Measurements from ENCODE around the gene FAM222B. TPM values are rescaled to one million over a fixed set of nuclear protein-coding genes. Genes with fewer than 3 reads are reported as not detected.
A peak's percentile ranks its signal among the peaks of the same experiment; 100 is the strongest.
"Not testable (repeated sequence)": the region's sequence is repeated elsewhere in the genome, so short reads cannot be mapped to it uniquely, and the experiment has no call there.

Gene FAM222B
- polyA plus RNA-seq, 2 of the 4 experiments (the other 2 are of a cell fraction) = 10.7 to 15.6 TPM

- peak overlapping the region; percentile 85 for H3K4me2 ChIP-seq
- FAIRE-seq (peak; percentile 7), DNase-seq (ENCODE audit: low read depth in 1 of 2, low spot score in 1 of 2) (peak in 1 of 2 experiments; percentile 42), ATAC-seq (peak; percentile 29 to 45; a peak in 5 of 6 replicates)
- TF ChIP-seq SREBF2 (IDR thresholded peaks at IDR 0.05) (no peak), POLR2A (IDR thresholded peaks at IDR 0.05; ENCODE audit: low read length) (no peak), GATA3 (IDR thresholded peaks at IDR 0.05; ENCODE audit: borderline replicate concordance) (no peak), ZNF302 (CRISPR knock-in tag; IDR thresholded peaks at IDR 0.05) (no peak), POLR2AphosphoS2 (conservative IDR thresholded peaks at IDR 0.05; ENCODE audit: low read length) (no peak), USF2 (IDR thresholded peaks at IDR 0.05) (no peak), CHD4 (IDR thresholded peaks at IDR 0.05; ENCODE audit: borderline replicate concordance) (no peak), RARB (CRISPR knock-in tag; IDR thresholded peaks at IDR 0.05) (no peak), PHF8 (IDR thresholded peaks at IDR 0.05; ENCODE audit: borderline replicate concordance, low read depth) (no peak), RCOR1 (IDR thresholded peaks at IDR 0.05; ENCODE audit: low read depth, low read length) (no peak), CHD2 (IDR thresholded peaks at IDR 0.05; ENCODE audit: low read length, partially characterized antibody) (no peak)
- TF ChIP-seq, protein P1, sequence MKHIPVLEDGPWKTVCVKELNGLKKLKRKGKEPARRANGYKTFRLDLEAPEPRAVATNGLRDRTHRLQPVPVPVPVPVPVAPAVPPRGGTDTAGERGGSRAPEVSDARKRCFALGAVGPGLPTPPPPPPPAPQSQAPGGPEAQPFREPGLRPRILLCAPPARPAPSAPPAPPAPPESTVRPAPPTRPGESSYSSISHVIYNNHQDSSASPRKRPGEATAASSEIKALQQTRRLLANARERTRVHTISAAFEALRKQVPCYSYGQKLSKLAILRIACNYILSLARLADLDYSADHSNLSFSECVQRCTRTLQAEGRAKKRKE (CRISPR knock-in tag; IDR thresholded peaks at IDR 0.05; ENCODE audit: low read depth) = no peak
- TF ChIP-seq, protein P2, sequence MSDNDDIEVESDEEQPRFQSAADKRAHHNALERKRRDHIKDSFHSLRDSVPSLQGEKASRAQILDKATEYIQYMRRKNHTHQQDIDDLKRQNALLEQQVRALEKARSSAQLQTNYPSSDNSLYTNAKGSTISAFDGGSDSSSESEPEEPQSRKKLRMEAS (IDR thresholded peaks at IDR 0.05) = no peak
- H3K4me3 ChIP-seq = peak overlapping the region; percentile 82
- no peaks in the 10 kb centered on the region for H3K9me3 ChIP-seq
- ChIA-PET POLR2A (interaction anchor here (0.6 to 1.6 kb wide), 8 partner anchors 10 to 122 kb away, joined by 3 to 7 read pairs (median 5); partner anchors contain the start of gene RPL23A), CTCF (interaction anchor here (0.7 to 7.1 kb wide), 15 partner anchors 9 to 338 kb away, joined by 3 to 58 read pairs (median 5); partner anchors contain the start of genes DHRS13, MYO18A and TLCD1)
- peaks cover 11% of the 10 kb centered on the region; the same call in 1 of the 3 replicates for H3K4me1 ChIP-seq
- 6% methylated on average over 6 of the region's 6 CpGs for WGBS (ENCODE audit: missing lambda C conversion rate)
- H3K27ac ChIP-seq = peak overlapping the region; percentile 82 to 92
These were observed 699 bp downstream of the FAM222B start for GRCh38 chr17:28841901-28842281.

DNA sequence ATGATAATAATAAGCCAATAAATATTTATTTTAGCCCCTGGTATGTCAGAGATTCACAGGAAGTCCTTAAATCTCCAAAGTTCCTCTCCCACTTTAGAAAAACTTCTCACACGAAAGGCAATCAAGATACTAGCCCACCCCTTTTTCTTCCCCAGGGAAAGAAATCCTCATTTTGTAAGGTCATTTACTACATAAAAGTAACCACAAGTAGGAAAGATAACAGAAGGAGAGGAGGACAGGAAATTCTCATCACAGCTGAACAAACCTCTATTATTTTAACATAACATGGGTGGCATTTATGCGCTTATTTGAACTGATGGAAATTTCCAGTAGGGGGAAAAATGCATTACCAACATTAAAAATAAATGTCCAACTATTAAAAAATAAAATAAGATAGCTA is 3.4 kb downstream of the FAM222B start:
- H3K27ac ChIP-seq = no peak overlapping the region
- no peak overlapping the region for H3K4me3 ChIP-seq
- H3K9me3 ChIP-seq = no peaks in the 10 kb centered on the region
- peaks cover 11% of the 10 kb centered on the region; the same call in 1 of the 3 replicates for H3K4me1 ChIP-seq
- TF ChIP-seq NPAS2 (CRISPR knock-in tag; IDR thresholded peaks at IDR 0.05; ENCODE audit: borderline replicate concordance) = no peak
- TF ChIP-seq ZSCAN20 (CRISPR knock-in tag; IDR thresholded peaks at IDR 0.05) = no peak
- no peak for TF ChIP-seq POLR2AphosphoS2 (conservative IDR thresholded peaks at IDR 0.05; ENCODE audit: low read length)
- no peak for TF ChIP-seq MAZ (IDR thresholded peaks at IDR 0.05; ENCODE audit: borderline replicate concordance, low read depth, low read length)
- no peak for TF ChIP-seq CBX8 (IDR thresholded peaks at IDR 0.05)
- no peak for TF ChIP-seq RCOR1 (IDR thresholded peaks at IDR 0.05; ENCODE audit: low read depth, low read length)
- no peak for TF ChIP-seq ZNF302 (CRISPR knock-in tag; IDR thresholded peaks at IDR 0.05)
- TF ChIP-seq EHMT2 (IDR thresholded peaks at IDR 0.05; ENCODE audit: low read depth) = no peak
- no peak for TF ChIP-seq GATA3 (IDR thresholded peaks at IDR 0.05; ENCODE audit: borderline replicate concordance)
- no peak for TF ChIP-seq SREBF2 (IDR thresholded peaks at IDR 0.05)
- no peak for TF ChIP-seq CHD2 (IDR thresholded peaks at IDR 0.05; ENCODE audit: low read length, partially characterized antibody)
- DNase-seq (ENCODE audit: low read depth in 1 of 2, low spot score in 1 of 2) = no peak
- ChIA-PET CTCF (interaction anchor here (0.8 to 1.3 kb wide), 4 partner anchors 11 to 81 kb away, joined by 3 to 4 read pairs (median 3); no protein-coding TSS in a partner anchor), POLR2A (no interaction called here)
- ATAC-seq = no peak
- 88% methylated on average over 2 of the region's 2 CpGs for whole genome bisulfite sequencing (ENCODE audit: missing lambda C conversion rate)
- H3K4me2 ChIP-seq = no peak overlapping the region
- FAIRE-seq = no peak

DNA sequence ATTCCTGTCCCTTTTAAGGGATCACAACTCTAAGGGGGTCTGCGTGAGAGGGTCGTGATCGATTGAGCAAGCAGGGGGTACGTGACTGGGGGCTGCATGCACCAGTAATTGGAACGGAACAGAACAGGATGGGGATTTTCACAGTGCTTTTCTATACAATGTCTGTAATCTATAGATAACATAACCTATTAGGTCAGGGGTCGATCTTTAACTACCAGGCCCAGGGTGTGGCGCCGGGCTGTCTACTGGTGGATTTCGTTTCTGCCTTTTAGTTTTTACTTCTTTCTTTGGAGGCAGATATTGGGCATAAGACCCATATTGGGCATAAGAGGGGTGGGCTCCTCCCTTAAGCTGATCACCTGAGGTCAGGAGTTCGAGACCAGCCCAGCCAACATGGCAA is 6.0 kb downstream of the FAM222B start:
- 91% methylated on average over 10 of the region's 10 CpGs for WGBS (ENCODE audit: missing lambda C conversion rate)
- H3K27ac ChIP-seq; ATAC-seq; H3K4me2 ChIP-seq; H3K4me3 ChIP-seq; H3K4me1 ChIP-seq; H3K9me3 ChIP-seq; FAIRE-seq; DNase-seq (ENCODE audit: low read depth in 1 of 2, low spot score in 1 of 2); POLR2A ChIA-PET: not testable (repeated sequence)
- CTCF ChIA-PET = interaction anchor here (1.7 to 4.0 kb wide), 2 partner anchors 17 to 73 kb away, joined by 4 to 18 read pairs; no protein-coding TSS in a partner anchor

DNA sequence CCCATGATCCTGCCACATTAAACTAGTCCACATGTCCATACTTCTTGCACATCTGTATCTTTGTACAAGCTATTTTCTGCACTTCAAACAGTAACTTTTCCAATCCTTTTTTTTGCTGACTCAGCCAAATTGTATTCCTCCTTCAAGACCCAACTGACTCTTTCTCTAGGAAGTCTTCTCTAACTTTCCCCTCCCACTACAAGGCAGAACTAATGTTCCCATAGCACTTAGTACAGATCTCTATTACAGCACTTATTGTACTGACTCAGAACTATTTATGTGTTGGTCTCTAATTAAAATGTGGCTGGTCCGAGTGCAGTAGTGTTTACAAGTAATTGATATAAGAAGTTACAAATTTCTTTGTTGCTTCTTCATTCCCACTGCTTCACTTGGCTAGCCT is 8.2 kb downstream of the FAM222B start:
- H3K4me3 ChIP-seq = no peak overlapping the region
- no peak overlapping the region for H3K27ac ChIP-seq
- ATAC-seq (no peak), DNase-seq (ENCODE audit: low read depth in 1 of 2, low spot score in 1 of 2) (no peak), FAIRE-seq (no peak)
- no peak overlapping the region for H3K4me2 ChIP-seq
- ChIA-PET POLR2A (no interaction called here), CTCF (interaction anchor here (1.5 kb wide), 1 partner anchor 107 kb away, joined by 7 read pairs; no protein-coding TSS in a partner anchor)
- WGBS (ENCODE audit: missing lambda C conversion rate) = 96% methylated on average over 1 of the region's 1 CpG
- H3K9me3 ChIP-seq = no peaks in the 10 kb centered on the region
- no peaks in the 10 kb centered on the region for H3K4me1 ChIP-seq
- TF ChIP-seq NPAS2 (CRISPR knock-in tag; IDR thresholded peaks at IDR 0.05; ENCODE audit: borderline replicate concordance) (no peak), MAFK (IDR thresholded peaks at IDR 0.05; ENCODE audit: partially characterized antibody) (peak; percentile 100), JUN (IDR thresholded peaks at IDR 0.05) (no peak), USF2 (IDR thresholded peaks at IDR 0.05) (no peak), RARB (CRISPR knock-in tag; IDR thresholded peaks at IDR 0.05) (no peak)

All from A549 (cell line).